Uterus (tissue), 4 donors: ENCODE results near the gene CACNA1B. TPM values are rescaled to one million over a fixed set of nuclear protein-coding genes. Genes with fewer than 3 reads are reported as not detected.
A peak's percentile ranks its signal among the peaks of the same experiment; 100 is the strongest.

ENCODE experiments used
- DNase-seq, 2 donors: peaks; one replicate each; pipeline ENCODE4 v3.0.0-alpha.2; 2019 to 2020
- H3K27ac ChIP-seq, 2 donors: fragments of 200-600 bp; sonication (generic); 1 replicate in 1 of 2; 2 replicates in 1 of 2; pipeline ENCODE4 v1.5.1; 2016 to 2018
- H3K27me3 ChIP-seq, 2 donors: fragments of 200-600 bp; sonication (generic); one replicate each; pipeline ENCODE4 v1.5.1; 2018 to 2019; ENCODE audit warnings: control low read depth in 1 of 2
- H3K36me3 ChIP-seq, 2 donors: fragments of 200-600 bp; sonication (generic); one replicate each; pipeline ENCODE4 v1.5.1; 2019; ENCODE audit warnings: control low read depth in 1 of 2
- H3K4me1 ChIP-seq, 2 donors: fragments of 200-600 bp; sonication (generic); one replicate each; pipeline ENCODE4 v1.5.1; 2018 to 2019; ENCODE audit warnings: control low read depth in 1 of 2
- H3K4me3 ChIP-seq, 2 donors: fragments of 200-600 bp; sonication (generic); 1 replicate in 1 of 2; 2 replicates in 1 of 2; pipeline ENCODE4 v1.5.1; 2018 to 2019; ENCODE audit warnings: mild to moderate bottlenecking in 1 of 2
- H3K9me3 ChIP-seq, 2 donors: fragments of 200-600 bp; sonication (generic); one replicate each; pipeline ENCODE4 v1.5.1; 2019; ENCODE audit warnings: control low read depth in 1 of 2
- CTCF ChIP-seq, 4 experiments: fragments of 200-600 bp in 2 of 4; fragments of 450-650 bp in 2 of 4; sonication (generic) in 2 of 4; IDR thresholded peaks; one replicate each; pipeline ENCODE4 v1.5.1; 2016 to 2019; ENCODE audit warnings: antibody characterized with exemption in 4 of 4, mild to moderate bottlenecking in 2 of 4, moderate library complexity in 1 of 4
- POLR2A ChIP-seq, 2 donors: fragments of 450-650 bp; IDR thresholded peaks; one replicate each; pipeline ENCODE4 v1.6.1; 2016; ENCODE audit warnings: antibody characterized with exemption in 2 of 2, mild to moderate bottlenecking in 1 of 2, moderate library complexity in 1 of 2
- intact Hi-C: fragments of 100-400 bp; cut with DNase I; formaldehyde crosslinking; loops from one replicate; pipeline ENCODE4 v1.15.1; 2023; ENCODE audit warnings: low total_unique reads
- total RNA-seq, 4 donors: library from RNA; depleted of rRNA in 3 of 4; stranded (reverse); fragments of >200 nt in 3 of 4; gene quantifications; one replicate each; pipeline versions ENCODE4 v1.1.0 to v1.2.4, GENCODE V29; 2014 to 2023
- donor health status: DM: yes; HTN: yes; CAD: no.

CACNA1B gene
- total RNA-seq, 4 donors from 2014 or later: 0.12 to 0.97 TPM; not detected in 2

DNA sequence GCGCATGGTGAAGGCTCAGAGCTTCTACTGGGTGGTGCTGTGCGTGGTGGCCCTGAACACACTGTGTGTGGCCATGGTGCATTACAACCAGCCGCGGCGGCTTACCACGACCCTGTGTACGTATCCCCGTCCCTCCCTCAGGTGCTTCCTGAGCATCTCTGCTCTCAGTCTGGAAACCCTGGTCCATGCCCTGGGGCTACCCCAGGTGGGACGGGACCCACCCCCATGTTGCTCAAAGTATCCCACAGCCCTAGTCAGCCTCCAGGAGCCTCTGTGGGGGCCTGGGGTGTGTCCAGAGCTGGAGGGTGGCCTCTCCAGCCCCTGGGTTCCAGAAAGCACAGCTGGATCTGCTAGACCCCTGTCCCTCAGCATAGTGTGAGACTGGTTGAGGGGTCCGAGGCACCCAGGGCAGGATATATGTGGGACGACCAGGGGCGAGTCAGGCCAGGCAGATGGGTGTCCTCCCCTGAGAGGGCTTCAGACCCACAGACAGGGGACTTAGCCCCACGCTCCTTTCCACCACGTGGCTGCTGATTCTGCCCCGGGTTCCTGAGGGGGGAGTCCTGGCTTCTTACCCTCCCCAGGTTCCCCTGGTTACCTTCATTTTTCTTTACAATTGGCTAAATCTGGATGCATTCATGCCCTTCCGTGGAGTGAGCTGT is 94.0 kb downstream of the CACNA1B start:
- Histone ChIP-seq H3K4me1 (no peaks in the 10 kb centered on the region), H3K36me3 (no peaks in the 10 kb centered on the region), H3K4me3 (no peak overlapping the region), H3K9me3 (no peaks in the 10 kb centered on the region), H3K27ac (no peak overlapping the region), H3K27me3 (no peaks in the 10 kb centered on the region)
- intact Hi-C loops: no loop called here
- no peak for TF ChIP-seq CTCF (IDR thresholded peaks at IDR 0.05)
- DNase-seq: peak in 1 of 2 donors; percentile 1

GRCh38 chr9:137972355-137972987 is 94.9 kb downstream of the CACNA1B start:
- no peaks in the 10 kb centered on the region for H3K4me1 ChIP-seq
- no peak overlapping the region for H3K27ac ChIP-seq
- no peaks in the 10 kb centered on the region for H3K36me3 ChIP-seq
- intact Hi-C loops: no loop called here
- no peaks in the 10 kb centered on the region for H3K9me3 ChIP-seq
- no peaks in the 10 kb centered on the region for H3K27me3 ChIP-seq
- peak in 1 of 2 donors; percentile 7 for DNase-seq
- TF ChIP-seq POLR2A (IDR thresholded peaks at IDR 0.05) (no peak), CTCF (IDR thresholded peaks at IDR 0.05) (no peak)
- no peak overlapping the region for H3K4me3 ChIP-seq

- Histone ChIP-seq H3K4me1 (no peaks in the 10 kb centered on the region), H3K27ac (no peak overlapping the region), H3K9me3 (no peaks in the 10 kb centered on the region), H3K4me3 (no peak overlapping the region), H3K36me3 (no peaks in the 10 kb centered on the region), H3K27me3 (no peaks in the 10 kb centered on the region)
- intact Hi-C loops: no loop called here
- no peak for DNase-seq
- TF ChIP-seq CTCF (IDR thresholded peaks at IDR 0.05): no peak
- TF ChIP-seq POLR2A (IDR thresholded peaks at IDR 0.05): no peak
Observed at GRCh38 chr9:137972988-137973470, 95.4 kb downstream of the CACNA1B start.

DNA sequence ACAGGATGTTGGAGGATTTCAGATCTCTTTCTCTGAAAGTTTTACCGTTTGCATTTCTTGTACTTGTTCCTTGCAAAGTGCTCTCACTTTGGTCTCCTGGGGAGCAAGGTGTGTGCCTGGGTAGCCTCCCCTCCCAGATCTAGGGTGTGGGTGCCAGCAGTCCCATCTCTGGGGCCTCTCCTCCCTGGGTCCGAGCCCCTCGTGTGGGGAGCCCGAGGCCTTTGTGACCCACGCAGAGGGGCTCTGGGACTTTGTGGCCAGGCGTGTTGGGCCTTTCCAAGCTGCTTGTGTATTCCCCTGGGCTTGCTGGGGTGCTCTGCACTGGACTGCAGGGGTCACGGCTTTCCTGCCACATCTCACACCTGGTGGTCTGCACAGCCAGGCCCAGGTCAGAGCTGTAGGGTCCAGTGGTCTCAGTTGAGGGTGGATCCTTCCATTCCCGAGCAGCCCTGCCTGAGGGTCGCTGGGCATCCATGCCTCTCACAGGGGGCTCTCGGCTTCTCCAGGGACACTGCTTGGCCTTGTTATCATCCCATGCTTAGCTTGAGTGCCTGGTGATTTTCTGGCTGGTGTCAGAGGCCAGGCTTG is 96.3 kb downstream of the CACNA1B start:
- H3K4me1 ChIP-seq: no peaks in the 10 kb centered on the region
- H3K9me3 ChIP-seq: no peaks in the 10 kb centered on the region
- H3K4me3 ChIP-seq: no peak overlapping the region
- peak in 1 of 2 donors; percentile 4 for DNase-seq
- TF ChIP-seq CTCF (IDR thresholded peaks at IDR 0.05): no peak
- TF ChIP-seq POLR2A (IDR thresholded peaks at IDR 0.05): no peak
- H3K27me3 ChIP-seq: no peaks in the 10 kb centered on the region
- no peaks in the 10 kb centered on the region for H3K36me3 ChIP-seq
- intact Hi-C loops: no loop called here
- no peak overlapping the region for H3K27ac ChIP-seq
